ENCODE measurements around the gene HUS1. TPM values are rescaled to one million over a fixed set of nuclear protein-coding genes. Genes with fewer than 3 reads are reported as not detected.
"Not testable (repeated sequence)": the region's sequence is repeated elsewhere in the genome, so short reads cannot be mapped to it uniquely, and the experiment has no call there.

The HUS1 gene
- polyA plus RNA-seq, 1 donor, result 20.1 TPM

GRCh38 chr7:47982610-47983009, 3.2 kb upstream of the HUS1 start:
- no peak overlapping the region for H3K4me3 ChIP-seq (ENCODE audit: low read length)
- DNase-seq, result no peak
- no peaks in the 10 kb centered on the region for H3K27me3 ChIP-seq (ENCODE audit: control insufficient read depth, insufficient read depth, low read length)
- no peaks in the 10 kb centered on the region for H3K9me3 ChIP-seq (ENCODE audit: control insufficient read depth, low read depth, low read length)
- WGBS (ENCODE audit: insufficient coverage, low lambda C conversion rate), result 58% methylated on average over 2 of the region's 2 CpGs
- H3K36me3 ChIP-seq (ENCODE audit: control insufficient read depth, insufficient read depth, low read length), result peaks cover 4% of the 10 kb centered on the region
- H3K27ac ChIP-seq (ENCODE audit: low read length), result no peak overlapping the region
- H3K4me1 ChIP-seq (ENCODE audit: control insufficient read depth, insufficient read depth, low read length), result peaks cover 10% of the 10 kb centered on the region

GRCh38 chr7:47980648-47981047, 1.2 kb upstream of the HUS1 start:
- not testable (repeated sequence) for H3K27ac ChIP-seq (ENCODE audit: low read length); H3K4me3 ChIP-seq (ENCODE audit: low read length); H3K9me3 ChIP-seq (ENCODE audit: control insufficient read depth, low read depth, low read length); DNase-seq; H3K27me3 ChIP-seq (ENCODE audit: control insufficient read depth, insufficient read depth, low read length)
- Histone ChIP-seq H3K4me1 (ENCODE audit: control insufficient read depth, insufficient read depth, low read length) (peaks cover 10% of the 10 kb centered on the region), H3K36me3 (ENCODE audit: control insufficient read depth, insufficient read depth, low read length) (peaks cover 24% of the 10 kb centered on the region)
- WGBS (ENCODE audit: insufficient coverage, low lambda C conversion rate), result no CpG with 5 or more reads among the region's 5 CpGs

GRCh38 chr7:47979832-47980181, 392 bp upstream of the HUS1 start:
- no peak for DNase-seq
- H3K27me3 ChIP-seq (ENCODE audit: control insufficient read depth, insufficient read depth, low read length), result no peaks in the 10 kb centered on the region
- H3K4me1 ChIP-seq (ENCODE audit: control insufficient read depth, insufficient read depth, low read length), result peaks cover 10% of the 10 kb centered on the region
- no peaks in the 10 kb centered on the region for H3K9me3 ChIP-seq (ENCODE audit: control insufficient read depth, low read depth, low read length)
- H3K4me3 ChIP-seq (ENCODE audit: low read length), result peak overlapping the region; percentile 80
- 39% methylated on average over 5 of the region's 7 CpGs for WGBS (ENCODE audit: insufficient coverage, low lambda C conversion rate)
- H3K27ac ChIP-seq (ENCODE audit: low read length), result peak overlapping the region; percentile 86
- H3K36me3 ChIP-seq (ENCODE audit: control insufficient read depth, insufficient read depth, low read length), result peaks cover 30% of the 10 kb centered on the region

GRCh38 chr7:47978790-47979144, 648 bp downstream of the HUS1 start:
- Histone ChIP-seq H3K27me3 (ENCODE audit: control insufficient read depth, insufficient read depth, low read length) (no peaks in the 10 kb centered on the region), H3K4me3 (ENCODE audit: low read length) (peak overlapping the region; percentile 80), H3K27ac (ENCODE audit: low read length) (peak overlapping the region; percentile 86), H3K9me3 (ENCODE audit: control insufficient read depth, low read depth, low read length) (no peaks in the 10 kb centered on the region), H3K36me3 (ENCODE audit: control insufficient read depth, insufficient read depth, low read length) (peaks cover 40% of the 10 kb centered on the region), H3K4me1 (ENCODE audit: control insufficient read depth, insufficient read depth, low read length) (peaks cover 10% of the 10 kb centered on the region)
- DNase-seq, result no peak
- no CpG with 5 or more reads among the region's 4 CpGs for WGBS (ENCODE audit: insufficient coverage, low lambda C conversion rate)

- peaks cover 20% of the 10 kb centered on the region for H3K4me1 ChIP-seq (ENCODE audit: control insufficient read depth, insufficient read depth, low read length)
- no peak overlapping the region for H3K27ac ChIP-seq (ENCODE audit: low read length)
- H3K4me3 ChIP-seq (ENCODE audit: low read length), result no peak overlapping the region
- peaks cover 62% of the 10 kb centered on the region for H3K36me3 ChIP-seq (ENCODE audit: control insufficient read depth, insufficient read depth, low read length)
- H3K27me3 ChIP-seq (ENCODE audit: control insufficient read depth, insufficient read depth, low read length), result no peaks in the 10 kb centered on the region
- no peak for DNase-seq
- WGBS (ENCODE audit: insufficient coverage, low lambda C conversion rate), result no CpG with 5 or more reads among the region's 1 CpG
- H3K9me3 ChIP-seq (ENCODE audit: control insufficient read depth, low read depth, low read length), result no peaks in the 10 kb centered on the region
These were observed 5.7 kb downstream of the HUS1 start for GRCh38 chr7:47973739-47974138.

GRCh38 chr7:47970761-47971160, 8.7 kb downstream of the HUS1 start:
- Histone ChIP-seq H3K27ac (ENCODE audit: low read length) (peak overlapping the region; percentile 60), H3K27me3 (ENCODE audit: control insufficient read depth, insufficient read depth, low read length) (no peaks in the 10 kb centered on the region), H3K36me3 (ENCODE audit: control insufficient read depth, insufficient read depth, low read length) (peaks cover 62% of the 10 kb centered on the region), H3K4me1 (ENCODE audit: control insufficient read depth, insufficient read depth, low read length) (peaks cover 11% of the 10 kb centered on the region), H3K4me3 (ENCODE audit: low read length) (no peak overlapping the region), H3K9me3 (ENCODE audit: control insufficient read depth, low read depth, low read length) (no peaks in the 10 kb centered on the region)
- WGBS (ENCODE audit: insufficient coverage, low lambda C conversion rate), result no CpG with 5 or more reads among the region's 1 CpG
- DNase-seq, result peak in 1 of 2 donors; percentile 48

- Histone ChIP-seq H3K27ac (ENCODE audit: low read length) (no peak overlapping the region), H3K4me3 (ENCODE audit: low read length) (no peak overlapping the region)
- 100% methylated on average over 1 of the region's 5 CpGs for WGBS (ENCODE audit: insufficient coverage, low lambda C conversion rate)
These were observed 10.3 kb downstream of the HUS1 start for GRCh38 chr7:47968847-47969774.

GRCh38 chr7:47967708-47968107, 11.7 kb downstream of the HUS1 start:
- no peaks in the 10 kb centered on the region for H3K9me3 ChIP-seq (ENCODE audit: control insufficient read depth, low read depth, low read length)
- H3K4me3 ChIP-seq (ENCODE audit: low read length), result no peak overlapping the region
- H3K27ac ChIP-seq (ENCODE audit: low read length), result no peak overlapping the region
- peaks cover 11% of the 10 kb centered on the region for H3K4me1 ChIP-seq (ENCODE audit: control insufficient read depth, insufficient read depth, low read length)
- DNase-seq, result no peak
- peaks cover 63% of the 10 kb centered on the region for H3K36me3 ChIP-seq (ENCODE audit: control insufficient read depth, insufficient read depth, low read length)
- no CpG with 5 or more reads among the region's 2 CpGs for WGBS (ENCODE audit: insufficient coverage, low lambda C conversion rate)
- no peaks in the 10 kb centered on the region for H3K27me3 ChIP-seq (ENCODE audit: control insufficient read depth, insufficient read depth, low read length)

More at GRCh38 chr7:47968847-47969774, 10.3 kb downstream of the HUS1 start:
- H3K9me3 ChIP-seq (ENCODE audit: control insufficient read depth, low read depth, low read length), result no peaks in the 10 kb centered on the region
- peaks cover 64% of the 10 kb centered on the region for H3K36me3 ChIP-seq (ENCODE audit: control insufficient read depth, insufficient read depth, low read length)
- H3K4me1 ChIP-seq (ENCODE audit: control insufficient read depth, insufficient read depth, low read length), result peaks cover 11% of the 10 kb centered on the region
- DNase-seq, result peak; percentile 39 to 52
- no peaks in the 10 kb centered on the region for H3K27me3 ChIP-seq (ENCODE audit: control insufficient read depth, insufficient read depth, low read length)

GRCh38 chr7:47967123-47967522, 12.3 kb downstream of the HUS1 start:
- no peaks in the 10 kb centered on the region for H3K9me3 ChIP-seq (ENCODE audit: control insufficient read depth, low read depth, low read length)
- peaks cover 65% of the 10 kb centered on the region for H3K36me3 ChIP-seq (ENCODE audit: control insufficient read depth, insufficient read depth, low read length)
- no peaks in the 10 kb centered on the region for H3K27me3 ChIP-seq (ENCODE audit: control insufficient read depth, insufficient read depth, low read length)
- H3K27ac ChIP-seq (ENCODE audit: low read length), result no peak overlapping the region
- peaks cover 11% of the 10 kb centered on the region for H3K4me1 ChIP-seq (ENCODE audit: control insufficient read depth, insufficient read depth, low read length)
- WGBS (ENCODE audit: insufficient coverage, low lambda C conversion rate), result no CpG with 5 or more reads among the region's 5 CpGs
- no peak for DNase-seq
- no peak overlapping the region for H3K4me3 ChIP-seq (ENCODE audit: low read length)

GRCh38 chr7:47965456-47965855, 14.0 kb downstream of the HUS1 start:
- Histone ChIP-seq H3K9me3 (ENCODE audit: control insufficient read depth, low read depth, low read length) (no peaks in the 10 kb centered on the region), H3K27ac (ENCODE audit: low read length) (no peak overlapping the region), H3K4me1 (ENCODE audit: control insufficient read depth, insufficient read depth, low read length) (peaks cover 2% of the 10 kb centered on the region), H3K4me3 (ENCODE audit: low read length) (no peak overlapping the region), H3K36me3 (ENCODE audit: control insufficient read depth, insufficient read depth, low read length) (peaks cover 70% of the 10 kb centered on the region), H3K27me3 (ENCODE audit: control insufficient read depth, insufficient read depth, low read length) (no peaks in the 10 kb centered on the region)
- WGBS (ENCODE audit: insufficient coverage, low lambda C conversion rate), result no CpG with 5 or more reads among the region's 5 CpGs
- DNase-seq, result no peak

GRCh38 chr7:47962262-47962661, 17.2 kb downstream of the HUS1 start:
- no CpG with 5 or more reads among the region's 3 CpGs for WGBS (ENCODE audit: insufficient coverage, low lambda C conversion rate)
- Histone ChIP-seq H3K27ac (ENCODE audit: low read length) (no peak overlapping the region), H3K36me3 (ENCODE audit: control insufficient read depth, insufficient read depth, low read length) (peaks cover 61% of the 10 kb centered on the region), H3K27me3 (ENCODE audit: control insufficient read depth, insufficient read depth, low read length) (no peaks in the 10 kb centered on the region), H3K9me3 (ENCODE audit: control insufficient read depth, low read depth, low read length) (peaks cover 3% of the 10 kb centered on the region), H3K4me3 (ENCODE audit: low read length) (no peak overlapping the region), H3K4me1 (ENCODE audit: control insufficient read depth, insufficient read depth, low read length) (no peaks in the 10 kb centered on the region)
- no peak for DNase-seq

Data from large intestine (tissue), 3 donors.